Stimulated activated CD4-positive, alpha-beta T cell treated with anti-CD3 and anti-CD28 coated beads, TNF-alpha, amount 100 ng/mL, for 4 hours (primary cell): ENCODE data around the gene NR6A1.
"Not testable (repeated sequence)": the region's sequence is repeated elsewhere in the genome, so short reads cannot be mapped to it uniquely, and the experiment has no call there.

ENCODE experiments used
- DNase-seq, 3 experiments: peaks; one replicate each; pipeline ENCODE4 v3.0.0-alpha.2; 2020; ENCODE audit warnings: low read depth in 3 of 3

Gene NR6A1

GRCh38 chr9:124776954-124777648, 6.0 kb upstream of the NR6A1 start, which contains the start of gene OLFML2A:
Gene OLFML2A (plus strand): TSS chr9:124777133. CDS start chr9:124777271, 138 bp downstream.
- no peak for DNase-seq

DNA sequence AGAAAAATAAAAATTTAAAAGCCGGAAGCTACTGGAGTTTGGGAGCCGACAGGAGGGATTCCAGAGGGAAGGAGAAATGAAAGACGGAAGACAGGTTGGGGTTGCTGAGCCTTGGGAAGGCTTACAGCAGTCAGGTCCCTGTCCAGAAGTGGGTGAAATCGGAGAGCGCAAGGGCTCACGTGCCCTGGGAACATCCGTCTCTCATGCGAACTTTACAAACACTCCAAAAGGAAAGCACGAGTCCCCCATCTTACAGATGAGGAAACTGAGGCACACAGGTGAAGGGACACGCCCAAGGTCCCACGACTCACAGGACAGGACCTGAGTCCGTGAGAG, 5.5 kb upstream of the NR6A1 start:
- DNase-seq = no peak

- DNase-seq = peak; percentile 63 to 75 (median 72)
Measured at GRCh38 chr9:124774129-124774978, 3.2 kb upstream of the NR6A1 start.

DNA sequence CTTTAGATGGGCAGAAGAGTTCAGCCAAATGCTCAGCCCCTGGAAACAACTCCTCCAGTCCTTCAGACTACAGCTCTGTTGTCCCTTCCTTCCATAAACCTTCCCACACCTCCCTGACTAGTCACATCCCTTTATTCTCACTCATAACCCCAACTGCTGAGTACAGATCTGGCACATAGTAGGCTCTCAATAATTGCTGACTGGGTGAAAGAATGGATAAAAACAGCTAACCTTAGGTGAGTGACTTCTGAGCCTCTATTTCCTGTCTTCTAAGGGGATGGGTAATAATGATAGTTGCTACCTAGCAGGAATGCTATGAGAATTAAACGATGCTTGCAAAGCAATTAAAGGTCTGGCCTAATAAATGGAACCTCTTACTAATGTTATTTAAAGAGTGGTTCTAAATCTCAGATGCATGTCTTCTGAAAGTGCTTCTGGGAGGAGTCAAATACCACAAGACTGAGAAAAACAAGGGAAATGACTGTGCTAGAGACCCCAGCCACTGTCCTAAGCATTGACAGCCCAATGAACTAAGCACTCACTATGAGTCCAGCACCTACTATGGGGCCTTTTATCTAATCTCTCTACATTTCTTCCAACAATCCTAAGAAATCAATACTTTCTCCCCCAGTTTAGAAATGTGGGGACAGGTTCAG, 2.5 kb upstream of the NR6A1 start:
- DNase-seq = no peak

- DNase-seq = not testable (repeated sequence)
Measured at GRCh38 chr9:124772877-124773276, 1.8 kb upstream of the NR6A1 start.

DNA sequence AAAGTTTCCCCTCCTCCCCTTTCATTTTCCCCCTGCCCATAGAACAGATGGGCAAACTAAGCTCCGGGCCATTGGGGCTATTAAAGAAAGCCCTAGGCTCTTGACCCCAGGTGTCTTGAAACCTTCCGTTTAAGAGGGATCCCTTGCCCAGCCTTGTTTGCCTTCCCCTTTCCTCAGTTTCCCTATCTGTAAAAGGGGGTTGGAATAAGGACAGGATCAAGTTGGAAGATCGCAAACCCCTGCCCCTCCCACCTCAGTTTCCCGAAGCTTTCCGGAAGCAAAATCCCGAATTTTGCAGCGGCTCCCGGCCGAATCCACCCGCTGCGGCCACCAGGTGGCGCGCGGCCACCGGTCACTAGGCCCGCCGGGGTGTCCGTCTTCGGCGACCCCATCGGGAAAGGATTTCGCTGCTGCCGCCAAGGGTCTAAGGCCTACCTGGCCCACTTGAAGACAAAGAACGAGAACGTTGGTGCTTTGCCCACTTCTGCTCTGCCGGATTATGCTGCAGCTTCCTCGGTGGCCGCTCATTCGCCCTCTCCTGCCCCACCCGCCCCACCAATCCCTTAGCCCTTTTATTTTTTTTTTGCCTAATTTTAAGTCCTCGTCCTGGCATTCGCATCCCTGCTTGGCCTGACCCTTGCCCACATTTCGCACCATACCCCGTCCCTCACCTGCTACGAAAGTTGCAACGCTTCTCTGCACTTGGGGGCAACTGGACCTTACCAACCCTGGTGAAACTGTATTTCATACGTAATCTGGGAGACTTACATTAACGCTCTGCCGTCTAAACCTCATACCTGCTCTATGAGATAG, 962 bp upstream of the NR6A1 start:
- peak in 1 of 3 experiments; percentile 29 for DNase-seq

GRCh38 chr9:124770359-124771020, 621 bp downstream of the NR6A1 start:
- DNase-seq = no peak

DNA sequence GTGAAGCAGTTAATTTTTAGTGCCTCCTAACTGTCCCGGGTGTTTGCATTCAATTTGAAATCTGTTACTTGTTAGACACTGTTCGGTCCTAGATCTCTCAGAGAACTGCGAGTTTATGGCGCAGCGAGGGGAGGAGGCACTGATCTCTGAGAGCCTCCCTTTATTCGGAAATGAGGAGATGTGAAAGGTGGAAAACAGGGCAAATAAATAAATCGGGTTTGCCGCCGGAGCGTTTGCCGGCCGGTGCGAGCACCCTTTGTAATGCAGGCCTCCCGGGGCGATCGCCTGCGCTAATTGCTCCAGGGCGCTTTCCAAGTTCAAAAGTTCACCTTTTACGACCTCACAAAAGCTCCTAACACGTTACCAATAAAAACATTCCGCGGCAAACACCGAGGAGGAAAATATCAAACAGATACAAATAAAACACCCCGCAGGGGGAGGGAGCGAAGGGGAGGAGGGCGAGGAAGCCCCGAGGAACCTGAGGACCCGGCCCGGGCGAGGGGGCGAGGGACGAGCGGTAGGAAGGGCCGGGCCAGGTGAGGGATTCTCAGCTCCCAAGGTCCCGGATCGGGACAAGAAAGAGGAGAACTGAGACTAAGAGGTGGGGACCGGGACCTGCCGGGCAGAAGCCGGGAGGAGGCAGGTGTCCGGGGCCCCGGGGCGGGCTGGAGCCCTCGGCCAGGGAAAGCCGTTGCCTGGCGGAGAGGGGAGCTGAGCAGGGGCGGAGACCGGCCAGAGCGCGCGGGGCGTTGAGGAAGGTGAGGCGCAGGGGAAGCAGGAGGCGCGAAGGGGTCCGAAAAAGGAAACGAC, 1.4 kb downstream of the NR6A1 start:
- DNase-seq = peak in 1 of 3 experiments; percentile 17

GRCh38 chr9:124768750-124769548, 2.2 kb downstream of the NR6A1 start:
- no peak for DNase-seq

DNA sequence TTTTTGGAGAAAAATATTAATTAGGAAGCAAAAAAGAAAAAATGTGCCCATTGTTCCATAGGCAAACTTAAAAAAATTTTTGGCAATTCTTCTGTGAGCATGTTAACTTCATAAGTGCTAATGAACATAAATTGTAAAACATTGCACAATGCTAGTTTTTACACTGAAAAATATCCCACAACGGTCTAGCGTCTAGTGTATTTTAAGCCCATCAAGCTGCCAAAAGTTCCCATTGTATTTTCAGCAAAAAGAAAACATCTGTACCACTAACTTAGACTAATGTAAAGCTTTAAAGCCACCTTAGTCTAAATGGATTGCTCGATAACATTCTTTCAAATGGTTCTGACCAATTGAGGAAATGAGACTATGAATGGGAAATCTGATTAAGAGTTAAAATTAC, 2.8 kb downstream of the NR6A1 start:
- no peak for DNase-seq

GRCh38 chr9:124767821-124768220, 3.3 kb downstream of the NR6A1 start:
- no peak for DNase-seq

- DNase-seq = no peak
Measured at GRCh38 chr9:124766815-124767554, 4.1 kb downstream of the NR6A1 start.

GRCh38 chr9:124766326-124766725, 4.8 kb downstream of the NR6A1 start:
- no peak for DNase-seq

- DNase-seq = no peak
Measured at GRCh38 chr9:124765439-124765835, 5.7 kb downstream of the NR6A1 start.

DNA sequence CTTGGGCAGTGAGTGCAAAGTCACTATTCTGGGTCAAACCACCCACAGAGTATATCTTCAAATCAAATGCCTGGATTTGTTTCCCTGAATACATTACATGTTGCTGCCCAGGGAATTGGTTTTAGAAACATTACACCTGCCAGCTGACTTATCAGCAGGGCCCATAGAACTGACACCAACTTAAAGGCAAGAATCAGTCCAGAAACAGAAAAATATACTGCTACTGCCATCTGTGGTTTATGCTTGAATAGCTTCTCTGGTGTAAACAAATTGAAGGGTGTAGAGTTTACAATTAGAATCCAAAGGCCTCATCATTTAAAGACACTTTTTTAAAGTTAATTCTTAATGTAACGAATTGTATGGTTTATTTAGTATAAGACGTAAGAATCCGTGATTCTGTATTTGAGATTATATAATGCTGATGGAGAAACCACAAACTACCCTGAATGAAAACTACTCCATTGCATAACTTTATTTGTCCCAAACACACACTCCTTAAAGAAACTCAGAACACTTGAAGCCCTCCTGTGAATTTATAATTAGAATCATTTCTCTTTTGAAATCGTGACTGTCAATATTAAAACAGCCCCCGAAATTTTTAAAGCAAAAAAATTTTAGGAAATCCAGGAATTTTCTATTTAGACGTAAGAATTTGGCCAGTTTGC, 6.2 kb downstream of the NR6A1 start:
- DNase-seq = no peak

DNA sequence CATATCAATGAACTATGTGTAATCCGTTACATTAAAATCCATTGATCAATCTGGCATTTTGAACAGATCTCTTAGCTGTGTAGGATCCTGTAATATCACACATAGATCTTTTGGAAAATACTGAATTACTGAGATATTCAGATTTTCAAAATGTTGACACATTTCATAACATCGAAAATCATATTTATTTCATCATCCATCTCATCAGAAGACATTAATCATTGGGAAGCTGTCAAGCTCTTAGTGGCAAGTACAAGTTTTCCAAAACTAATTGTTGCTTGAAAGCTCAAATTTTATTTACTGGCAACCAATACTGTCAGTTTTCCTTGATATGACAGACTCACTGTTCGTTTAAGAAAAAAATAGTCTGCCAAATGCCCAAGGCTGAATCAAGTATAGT, 8.5 kb downstream of the NR6A1 start:
- no peak for DNase-seq

DNA sequence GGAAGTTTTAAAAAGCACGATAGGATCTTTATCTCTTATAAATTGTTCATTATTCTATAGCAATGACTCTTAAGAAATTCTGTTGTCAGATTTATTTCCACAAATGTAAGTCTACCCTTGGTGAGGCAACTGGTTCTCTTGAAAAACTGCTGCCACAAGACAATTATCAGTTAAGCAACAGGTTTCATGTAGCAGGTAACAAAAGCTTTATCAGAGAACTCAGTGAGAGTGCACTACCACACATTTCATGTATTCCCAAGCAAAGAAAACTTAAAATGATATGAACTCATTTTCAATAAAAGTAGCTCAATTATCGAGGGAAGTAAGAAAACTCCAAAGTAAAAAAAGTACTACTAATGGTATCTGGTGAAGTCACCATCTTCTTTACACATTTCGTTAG, 9.4 kb downstream of the NR6A1 start:
- no peak for DNase-seq

DNA sequence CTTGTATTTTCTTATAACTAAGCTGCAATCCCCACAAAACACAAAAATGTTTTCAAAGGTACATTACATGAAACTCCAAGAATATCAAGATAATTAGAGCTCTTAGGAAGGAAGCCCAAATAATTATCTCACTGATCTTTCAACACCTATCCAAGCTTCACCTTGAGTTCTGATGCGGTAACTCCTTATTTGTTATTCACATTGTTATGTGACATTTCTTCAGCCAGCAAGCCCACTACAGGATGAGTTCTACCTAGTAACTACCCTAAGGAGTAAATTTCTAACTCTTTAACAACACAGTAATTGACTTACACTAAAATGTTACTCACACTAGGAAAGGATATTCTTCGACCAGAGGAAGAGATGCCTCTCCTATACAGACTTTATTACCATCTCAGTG, 9.9 kb downstream of the NR6A1 start:
- no peak for DNase-seq
